AG04450 (cell line): Measurements from ENCODE around the gene MRGPRF. TPM values are rescaled to one million over a fixed set of nuclear protein-coding genes. Genes with fewer than 3 reads are reported as not detected.
A peak's percentile ranks its signal among the peaks of the same experiment; 100 is the strongest.

Experiments used
- CTCF ChIA-PET: fragments of 300-600, 350-600 bp; formaldehyde crosslinking; extraction: SDS; loops from one replicate; lab custom pipeline; 2022; ENCODE audit warnings: antibody characterized with exemption, inconsistent platforms; lab: Charles Lee
- POLR2A ChIA-PET: fragments of 350-600 bp; formaldehyde crosslinking; extraction: SDS; loops from one replicate; lab custom pipeline; 2021; ENCODE audit warnings: antibody characterized with exemption, inconsistent platforms; lab: Yijun Ruan, JAX
- DNase-seq: peaks from one replicate; pipeline ENCODE4 v3.0.0-alpha.2; 2011; ENCODE audit warnings: low read depth, low spot score
- H3K27ac ChIP-seq: one replicate; pipeline ENCODE4 v1.5.1; 2012; ENCODE audit warnings: low read depth, low read length, control low read depth
- H3K27me3 ChIP-seq: one replicate; pipeline ENCODE4 v1.6.0; 2012; ENCODE audit warnings: low read length; ENCODE audit not compliant: control insufficient read depth, insufficient read depth
- H3K4me3 ChIP-seq: 2 replicates; pipeline ENCODE4 v1.5.1; 2011; ENCODE audit warnings: mild to moderate bottlenecking, low read depth, low read length, control low read depth
- H3K9me3 ChIP-seq: 2 replicates; pipeline ENCODE4 v1.5.1; 2012; ENCODE audit warnings: low read length; ENCODE audit not compliant: control insufficient read depth, insufficient read depth
- CTCF ChIP-seq: IDR thresholded peaks from 2 replicates; pipeline ENCODE4 v1.5.1; 2011; ENCODE audit warnings: low read depth, low read length, control low read depth, inconsistent platforms
- polyA plus RNA-seq: library from polyadenylated mRNA; depleted of rRNA; stranded (reverse); fragments of >200 nt; gene quantifications from 2 replicates; pipeline ENCODE4 v1.2.3, GENCODE V29; 2011

The MRGPRF gene
- polyA plus RNA-seq, 1 experiment, result 28.6 TPM

GRCh38 chr11:69010361-69010891 lies 2.6 kb downstream of the MRGPRF start:
- H3K27ac ChIP-seq, result peak overlapping the region; percentile 77
- peak overlapping the region; percentile 63 for H3K4me3 ChIP-seq
- DNase-seq, result no peak
- no peak for TF ChIP-seq CTCF
- no peaks in the 10 kb centered on the region; the same call in 1 of the 2 replicates for H3K9me3 ChIP-seq
- ChIA-PET POLR2A (interaction anchor here (0.5 to 3.9 kb wide), 6 partner anchors 9 to 997 kb away, joined by 3 to 27 read pairs (median 4); partner anchors contain the start of genes LTO1 and TPCN2), CTCF (interaction anchor here (0.6 to 2.2 kb wide), 6 partner anchors 16 to 634 kb away, joined by 3 to 12 read pairs (median 3); partner anchors contain the start of gene TPCN2)
- no peaks in the 10 kb centered on the region for H3K27me3 ChIP-seq

- peak overlapping the region; percentile 63 for H3K4me3 ChIP-seq
- H3K9me3 ChIP-seq, result no peaks in the 10 kb centered on the region; the same call in 1 of the 2 replicates
- peak overlapping the region; percentile 98 for H3K27ac ChIP-seq
- no peak for TF ChIP-seq CTCF
- no peak for DNase-seq
- ChIA-PET CTCF (interaction anchor here (2.2 kb wide), 1 partner anchor 35 kb away, joined by 12 read pairs; no protein-coding TSS in a partner anchor), POLR2A (interaction anchor here (1.5 kb wide), 1 partner anchor 66 kb away, joined by 5 read pairs; no protein-coding TSS in a partner anchor)
- H3K27me3 ChIP-seq, result no peaks in the 10 kb centered on the region
These were observed 3.4 kb downstream of the MRGPRF start for GRCh38 chr11:69009441-69010211.

GRCh38 chr11:69008737-69009440 lies 4.2 kb downstream of the MRGPRF start:
- CTCF ChIA-PET, result interaction anchor here (1.3 to 1.9 kb wide), 2 partner anchors 35 to 80 kb away, joined by 3 to 7 read pairs; no protein-coding TSS in a partner anchor
- TF ChIP-seq CTCF, result no peak
- H3K4me3 ChIP-seq, result peak overlapping the region; percentile 34
- H3K9me3 ChIP-seq, result no peaks in the 10 kb centered on the region; the same call in 1 of the 2 replicates
- peak; percentile 91 for DNase-seq
- POLR2A ChIA-PET, result interaction anchor here (0.6 to 1.3 kb wide), 4 partner anchors 27 to 332 kb away, joined by 3 to 12 read pairs (median 4); no protein-coding TSS in a partner anchor
- H3K27ac ChIP-seq, result peak overlapping the region; percentile 98
- H3K27me3 ChIP-seq, result no peaks in the 10 kb centered on the region

- Histone ChIP-seq H3K27me3 (no peaks in the 10 kb centered on the region), H3K4me3 (peak overlapping the region; percentile 34), H3K27ac (peak overlapping the region; percentile 98), H3K9me3 (no peaks in the 10 kb centered on the region; the same call in 1 of the 2 replicates)
- no peak for TF ChIP-seq CTCF
- ChIA-PET POLR2A (interaction anchor here (0.6 to 1.3 kb wide), 4 partner anchors 36 to 331 kb away, joined by 3 to 12 read pairs (median 4); no protein-coding TSS in a partner anchor), CTCF (interaction anchor here (1.3 to 1.9 kb wide), 2 partner anchors 36 to 81 kb away, joined by 3 to 7 read pairs; no protein-coding TSS in a partner anchor)
- DNase-seq, result no peak
These were observed 5.1 kb downstream of the MRGPRF start for GRCh38 chr11:69007975-69008381.
